ENCODE measurements around the gene HACD2. TPM values are rescaled to one million over a fixed set of nuclear protein-coding genes. Genes with fewer than 3 reads are reported as not detected.
A peak's percentile ranks its signal among the peaks of the same experiment; 100 is the strongest.

Gene HACD2
- total and polyA plus RNA-seq, 10 of the 15 experiments (the other 5 are each of a cell fraction or from before 2014, with no cell fraction given), result 9.1 to 30.0 (median 18.8) TPM

GRCh38 chr3:123610331-123610730 is 25.5 kb upstream of the HACD2 start (continued):
- TF ChIP-seq ZNF274 (IDR thresholded peaks at IDR 0.05; ENCODE audit: insufficient read depth, insufficient read length) (no peak), MYC (IDR thresholded peaks at IDR 0.05; ENCODE audit: insufficient read depth, insufficient read length, insufficient replicate concordance, low read length, severe bottlenecking) (no peak), SUPT20H (IDR thresholded peaks at IDR 0.05; ENCODE audit: borderline replicate concordance, control insufficient read depth, low read depth, low read length) (no peak), YY1 (IDR thresholded peaks at IDR 0.05; ENCODE audit: low read depth, low read length) (peak; percentile 75), MXI1 (IDR thresholded peaks at IDR 0.05; ENCODE audit: low read depth, low read length) (no peak), USF2 (IDR thresholded peaks at IDR 0.05; ENCODE audit: borderline replicate concordance, low read depth, low read length) (peak; percentile 61; the same call in 1 of the 2 replicates), POU2F2 (IDR thresholded peaks at IDR 0.05; ENCODE audit: borderline replicate concordance, low read depth, low read length) (no peak), MEF2B (IDR thresholded peaks at IDR 0.05; ENCODE audit: partially characterized antibody, poor library complexity, severe bottlenecking) (peak; percentile 68), CBFB (IDR thresholded peaks at IDR 0.05; ENCODE audit: low read depth) (no peak), ELK1 (IDR thresholded peaks at IDR 0.05; ENCODE audit: low read depth, low read length) (no peak), SREBF1 (IDR thresholded peaks at IDR 0.05; ENCODE audit: low read length) (no peak)
- TF ChIP-seq, protein P1, sequence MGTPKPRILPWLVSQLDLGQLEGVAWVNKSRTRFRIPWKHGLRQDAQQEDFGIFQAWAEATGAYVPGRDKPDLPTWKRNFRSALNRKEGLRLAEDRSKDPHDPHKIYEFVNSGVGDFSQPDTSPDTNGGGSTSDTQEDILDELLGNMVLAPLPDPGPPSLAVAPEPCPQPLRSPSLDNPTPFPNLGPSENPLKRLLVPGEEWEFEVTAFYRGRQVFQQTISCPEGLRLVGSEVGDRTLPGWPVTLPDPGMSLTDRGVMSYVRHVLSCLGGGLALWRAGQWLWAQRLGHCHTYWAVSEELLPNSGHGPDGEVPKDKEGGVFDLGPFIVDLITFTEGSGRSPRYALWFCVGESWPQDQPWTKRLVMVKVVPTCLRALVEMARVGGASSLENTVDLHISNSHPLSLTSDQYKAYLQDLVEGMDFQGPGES (IDR thresholded peaks at IDR 0.05), result no peak
- TF ChIP-seq, protein P2, sequence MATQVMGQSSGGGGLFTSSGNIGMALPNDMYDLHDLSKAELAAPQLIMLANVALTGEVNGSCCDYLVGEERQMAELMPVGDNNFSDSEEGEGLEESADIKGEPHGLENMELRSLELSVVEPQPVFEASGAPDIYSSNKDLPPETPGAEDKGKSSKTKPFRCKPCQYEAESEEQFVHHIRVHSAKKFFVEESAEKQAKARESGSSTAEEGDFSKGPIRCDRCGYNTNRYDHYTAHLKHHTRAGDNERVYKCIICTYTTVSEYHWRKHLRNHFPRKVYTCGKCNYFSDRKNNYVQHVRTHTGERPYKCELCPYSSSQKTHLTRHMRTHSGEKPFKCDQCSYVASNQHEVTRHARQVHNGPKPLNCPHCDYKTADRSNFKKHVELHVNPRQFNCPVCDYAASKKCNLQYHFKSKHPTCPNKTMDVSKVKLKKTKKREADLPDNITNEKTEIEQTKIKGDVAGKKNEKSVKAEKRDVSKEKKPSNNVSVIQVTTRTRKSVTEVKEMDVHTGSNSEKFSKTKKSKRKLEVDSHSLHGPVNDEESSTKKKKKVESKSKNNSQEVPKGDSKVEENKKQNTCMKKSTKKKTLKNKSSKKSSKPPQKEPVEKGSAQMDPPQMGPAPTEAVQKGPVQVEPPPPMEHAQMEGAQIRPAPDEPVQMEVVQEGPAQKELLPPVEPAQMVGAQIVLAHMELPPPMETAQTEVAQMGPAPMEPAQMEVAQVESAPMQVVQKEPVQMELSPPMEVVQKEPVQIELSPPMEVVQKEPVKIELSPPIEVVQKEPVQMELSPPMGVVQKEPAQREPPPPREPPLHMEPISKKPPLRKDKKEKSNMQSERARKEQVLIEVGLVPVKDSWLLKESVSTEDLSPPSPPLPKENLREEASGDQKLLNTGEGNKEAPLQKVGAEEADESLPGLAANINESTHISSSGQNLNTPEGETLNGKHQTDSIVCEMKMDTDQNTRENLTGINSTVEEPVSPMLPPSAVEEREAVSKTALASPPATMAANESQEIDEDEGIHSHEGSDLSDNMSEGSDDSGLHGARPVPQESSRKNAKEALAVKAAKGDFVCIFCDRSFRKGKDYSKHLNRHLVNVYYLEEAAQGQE (IDR thresholded peaks at IDR 0.05; ENCODE audit: low read depth, low read length), result no peak
